A172 (cell line): ENCODE results near the gene ONECUT1. TPM values are rescaled to one million over a fixed set of nuclear protein-coding genes. Genes with fewer than 3 reads are reported as not detected.

Source experiments
- DNase-seq: peaks from one replicate; pipeline ENCODE4 v3.0.0-alpha.2; 2015; ENCODE audit warnings: low spot score
- total RNA-seq: library from RNA; depleted of rRNA; stranded (reverse); fragments of >200 nt; shearing (Covaris generic); gene quantifications from 2 replicates; pipeline ENCODE4 v1.2.3, GENCODE V29; 2014

Gene ONECUT1
- total RNA-seq, 1 experiment from 2014 or later: not detected

GRCh38 chr15:52797625-52798501 lies 7.7 kb upstream of the ONECUT1 start:
- DNase-seq: no peak

- DNase-seq: no peak
Observed at GRCh38 chr15:52796753-52797520, 6.8 kb upstream of the ONECUT1 start.

GRCh38 chr15:52796228-52796521 lies 6.0 kb upstream of the ONECUT1 start:
- no peak for DNase-seq

- DNase-seq: no peak
Observed at GRCh38 chr15:52795464-52796227, 5.5 kb upstream of the ONECUT1 start.

- no peak for DNase-seq
Observed at GRCh38 chr15:52794665-52795463, 4.7 kb upstream of the ONECUT1 start.

- no peak for DNase-seq
Observed at GRCh38 chr15:52791776-52792175, 1.6 kb upstream of the ONECUT1 start.

GRCh38 chr15:52790941-52791751 lies 1.0 kb upstream of the ONECUT1 start:
- DNase-seq: no peak

- DNase-seq: no peak
Observed at GRCh38 chr15:52789601-52790168, 451 bp downstream of the ONECUT1 start.

GRCh38 chr15:52789008-52789600 lies 1.0 kb downstream of the ONECUT1 start:
- DNase-seq: no peak

- DNase-seq: no peak
Observed at GRCh38 chr15:52788099-52788986, 1.8 kb downstream of the ONECUT1 start.

- no peak for DNase-seq
Observed at GRCh38 chr15:52787549-52788098, 2.5 kb downstream of the ONECUT1 start.

GRCh38 chr15:52787123-52787503 lies 3.0 kb downstream of the ONECUT1 start:
- DNase-seq: no peak

- no peak for DNase-seq
Observed at GRCh38 chr15:52786436-52787122, 3.6 kb downstream of the ONECUT1 start.

GRCh38 chr15:52785672-52786406 lies 4.3 kb downstream of the ONECUT1 start:
- DNase-seq: no peak

- DNase-seq: no peak
Observed at GRCh38 chr15:52784799-52785671, 5.1 kb downstream of the ONECUT1 start.
